AG09309 (cell line): ENCODE data around the gene COL19A1.

Source experiments
- DNase-seq: peaks from one replicate; pipeline ENCODE4 v3.0.0-alpha.2; 2010; ENCODE audit warnings: low read depth
- H3K4me3 ChIP-seq: 2 replicates; pipeline ENCODE4 v1.5.1; 2011; ENCODE audit warnings: mild to moderate bottlenecking, low read depth, low read length, moderate library complexity; ENCODE audit not compliant: control insufficient read depth
- CTCF ChIP-seq: IDR thresholded peaks from 2 replicates; pipeline ENCODE4 v1.5.1; 2011; ENCODE audit warnings: mild to moderate bottlenecking, low read depth, low read length, inconsistent platforms; ENCODE audit not compliant: insufficient read depth, control insufficient read depth; ENCODE audit errors: missing control alignments

Gene COL19A1

DNA sequence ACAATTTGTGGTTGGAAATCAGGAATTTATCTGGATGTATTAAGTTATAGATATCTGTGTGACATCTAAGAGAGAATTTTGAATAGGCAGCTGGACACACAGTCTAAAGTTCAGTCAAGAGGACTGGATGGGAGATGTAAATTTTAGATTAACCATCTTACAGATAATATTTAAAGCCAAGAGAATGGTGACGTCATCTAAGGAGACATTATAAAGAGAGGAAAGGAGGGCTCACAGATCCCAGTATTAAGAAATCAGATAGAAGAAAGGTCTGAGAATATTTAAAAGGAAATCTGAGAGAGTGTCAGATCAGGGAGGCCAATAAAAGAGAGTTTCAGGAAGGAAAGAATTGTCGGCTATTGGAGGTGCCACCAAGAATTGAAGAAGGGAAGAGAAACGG, 9.4 kb downstream of the COL19A1 start:
- DNase-seq: no peak
- TF ChIP-seq CTCF: no peak
- H3K4me3 ChIP-seq: no peak overlapping the region

GRCh38 chr6:69878795-69879194, 12.4 kb downstream of the COL19A1 start:
- H3K4me3 ChIP-seq: no peak overlapping the region
- no peak for TF ChIP-seq CTCF
- no peak for DNase-seq

DNA sequence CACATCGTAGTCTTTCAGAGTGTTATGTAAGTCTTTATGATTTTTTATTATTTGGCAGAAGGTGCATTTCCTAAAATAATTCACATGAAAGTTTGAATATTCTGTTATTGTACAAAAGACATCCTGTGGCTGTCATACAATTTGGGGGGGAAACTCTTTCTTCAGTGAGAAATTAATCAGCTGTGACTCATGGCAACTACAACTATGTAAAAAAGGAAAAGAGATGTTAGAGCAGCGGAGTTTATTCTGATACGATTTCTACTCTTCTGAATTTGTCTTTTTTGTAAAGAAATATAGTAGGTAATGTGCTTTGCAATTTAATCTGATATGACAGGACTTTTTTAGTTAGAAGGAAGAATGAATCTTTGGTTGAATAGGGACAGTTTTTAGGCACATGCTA, 14.2 kb downstream of the COL19A1 start:
- TF ChIP-seq CTCF: no peak
- DNase-seq: no peak
- H3K4me3 ChIP-seq: no peak overlapping the region

DNA sequence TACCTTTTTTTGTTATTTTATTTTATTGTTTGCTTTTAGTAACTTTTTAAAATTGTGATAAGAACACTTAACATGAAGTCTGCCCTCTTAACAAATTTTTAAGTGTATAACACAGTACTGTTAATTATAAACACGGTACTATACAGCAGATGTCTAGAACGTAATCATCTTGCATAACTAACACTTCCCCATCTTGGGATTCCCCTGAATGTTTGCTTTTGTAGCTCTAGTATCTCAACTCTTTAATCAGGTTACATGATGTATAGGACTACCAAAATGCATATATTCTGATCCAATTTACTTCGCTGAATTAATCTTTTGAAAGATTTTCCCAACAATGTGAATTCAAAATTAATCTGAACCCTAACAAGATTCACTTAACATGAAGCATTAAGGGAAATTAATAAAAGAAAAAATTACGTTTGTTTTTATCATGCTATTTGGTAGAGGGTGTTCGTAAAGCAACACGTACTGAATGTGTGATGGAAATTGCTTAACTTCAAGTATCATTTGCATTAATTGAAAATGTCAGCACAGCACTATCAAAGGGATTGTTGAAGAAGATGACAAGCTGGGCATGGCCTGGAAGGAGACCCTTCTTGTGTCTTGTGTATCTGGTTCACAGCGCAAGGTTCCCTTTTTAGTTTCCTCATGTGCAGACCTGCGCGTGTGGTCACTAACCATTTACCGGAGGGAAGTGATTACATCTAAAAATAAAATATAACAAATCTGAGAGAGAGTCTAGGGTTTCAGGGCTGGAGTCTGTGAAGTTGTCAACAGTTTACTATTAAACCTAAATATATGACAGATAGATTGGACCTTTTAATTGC, 15.2 kb downstream of the COL19A1 start:
- TF ChIP-seq CTCF: no peak
- H3K4me3 ChIP-seq: no peak overlapping the region
- DNase-seq: no peak

DNA sequence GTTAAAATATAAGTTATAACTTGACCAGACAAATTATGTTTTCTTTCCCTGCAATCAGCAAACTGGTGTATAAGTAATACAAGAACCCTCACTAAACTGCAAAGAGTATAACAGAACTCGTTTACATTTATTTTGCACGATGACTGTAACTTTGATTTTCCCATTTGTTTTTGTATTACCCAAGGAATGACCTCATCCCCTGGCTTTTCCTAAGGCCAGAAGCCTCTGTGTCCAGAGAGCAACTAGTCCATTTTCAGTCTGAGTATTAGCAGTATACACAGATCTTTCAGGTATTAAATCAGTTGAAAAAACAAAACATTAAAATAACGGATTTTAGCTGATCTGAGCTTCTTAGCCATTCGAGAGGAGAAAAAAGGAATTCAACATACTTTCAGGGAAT, 17.2 kb downstream of the COL19A1 start:
- DNase-seq: no peak
- TF ChIP-seq CTCF: no peak
- no peak overlapping the region for H3K4me3 ChIP-seq

GRCh38 chr6:69884231-69884630, 17.9 kb downstream of the COL19A1 start:
- no peak overlapping the region for H3K4me3 ChIP-seq
- no peak for TF ChIP-seq CTCF
- DNase-seq: no peak

GRCh38 chr6:69887026-69887425, 20.7 kb downstream of the COL19A1 start:
- H3K4me3 ChIP-seq: no peak overlapping the region
- no peak for DNase-seq
- TF ChIP-seq CTCF: no peak
